HCT116 (cell line): ENCODE results near the gene OR6N2. TPM values are rescaled to one million over a fixed set of nuclear protein-coding genes. Genes with fewer than 3 reads are reported as not detected.

Experiments
- ATAC-seq: fragments of 200-7000 bp; cut with Tn5 transposase; 2 replicates; pipeline ENCODE4 v1.9.1; 2020; ENCODE audit warnings: mild to moderate bottlenecking, moderate library complexity
- BruUV-seq: library from RNA; stranded (reverse); fragments of 400-500 nt; replicated peaks from 2 replicates; lab custom pipeline; 2021; lab: Mats Ljungman, UMichigan
- CTCF ChIA-PET: fragments of 300-600 bp; sonication (Branson Sonifier 250); formaldehyde crosslinking; loops from one replicate; lab custom pipeline; 2021; ENCODE audit warnings: antibody characterized with exemption; lab: Charles Lee
- POLR2A ChIA-PET: fragments of 300-600, 350-600 bp; sonication (Branson Sonifier 250); formaldehyde crosslinking; loops from one replicate; lab custom pipeline; 2021; ENCODE audit warnings: antibody characterized with exemption; lab: Charles Lee
- RAD21 ChIA-PET, 2 experiments: fragments of 300-600 bp; sonication (Branson Sonifier 250); formaldehyde crosslinking; loops; one replicate each; lab custom pipeline; 2023; ENCODE audit warnings: low total read pairs in 2 of 2; ENCODE audit not compliant: uncharacterized antibody in 2 of 2, unreplicated experiment in 2 of 2, low non-redundant PET in 1 of 2; lab: Charles Lee
- DNase-seq: peaks from one replicate; pipeline ENCODE4 v3.0.0-alpha.2; 2010; ENCODE audit warnings: low read depth, low spot score
- H2AFZ ChIP-seq: fragments of 200-600 bp; shearing (Covaris generic), sonication (generic); 2 replicates; pipeline ENCODE4 v1.6.1; 2017; ENCODE audit warnings: low read depth, mixed run types, mixed read lengths, antibody characterized with exemption, low read length; ENCODE audit not compliant: poor library complexity, severe bottlenecking
- H3K27ac ChIP-seq: 2 replicates; pipeline ENCODE4 v1.5.1; 2012; ENCODE audit warnings: low read depth, low read length
- H3K27me3 ChIP-seq: fragments of 200-600 bp; sonication (generic); 2 replicates; pipeline ENCODE4 v1.6.1; 2016; ENCODE audit warnings: mixed run types, low read length, mixed read lengths; ENCODE audit not compliant: insufficient read depth
- H3K36me3 ChIP-seq, 2 experiments: fragments of 200-500 bp in 1 of 2; fragments of 200-600 bp in 1 of 2; sonication (Bioruptor generic) in 1 of 2; sonication (generic) in 1 of 2; 2 replicates each; pipeline versions ENCODE4 v1.5.1 to v1.6.1; 2014 to 2016; ENCODE audit warnings: low read length in 2 of 2, inconsistent platforms in 1 of 2, mixed read lengths in 1 of 2, mixed run types in 1 of 2; ENCODE audit not compliant: insufficient read depth in 2 of 2, control insufficient read depth in 1 of 2
- H3K4me1 ChIP-seq, 2 experiments: fragments of 200-600 bp in 1 of 2; sonication (generic) in 1 of 2; 2 replicates each; pipeline versions ENCODE4 v1.5.1 to v1.6.1; 2012 to 2017; ENCODE audit warnings: low read length in 2 of 2, inconsistent platforms in 1 of 2, mild to moderate bottlenecking in 1 of 2, mixed read lengths in 1 of 2, mixed run types in 1 of 2, moderate library complexity in 1 of 2; ENCODE audit not compliant: insufficient read depth in 2 of 2, control insufficient read depth in 1 of 2
- H3K4me2 ChIP-seq: fragments of 200-600 bp; sonication (generic); 2 replicates; pipeline ENCODE4 v1.6.1; 2017; ENCODE audit warnings: mixed run types, low read length, mixed read lengths
- H3K4me3 ChIP-seq, 2 experiments: fragments of 200-600 bp in 1 of 2; sonication (generic) in 1 of 2; replicated peaks in 1 of 2; 2 replicates each; pipeline ENCODE4 v1.5.1; 2011 to 2016; ENCODE audit warnings: low read length in 2 of 2, control low read depth in 1 of 2, low read depth in 1 of 2, mild to moderate bottlenecking in 1 of 2, mixed read lengths in 1 of 2, mixed run types in 1 of 2
- H3K79me2 ChIP-seq: fragments of 200-600 bp; sonication (generic); 2 replicates; pipeline ENCODE4 v1.6.1; 2017; ENCODE audit warnings: mild to moderate bottlenecking, mixed run types, low read length, moderate library complexity, mixed read lengths; ENCODE audit not compliant: insufficient read depth
- H3K9ac ChIP-seq: fragments of 200-600 bp; sonication (generic); 2 replicates; pipeline ENCODE4 v1.6.1; 2016; ENCODE audit warnings: low read length, mixed read lengths
- H3K9me2 ChIP-seq: fragments of 200-600 bp; sonication (generic), shearing (Covaris generic); 2 replicates; pipeline ENCODE4 v1.6.1; 2017; ENCODE audit warnings: mixed run types, mild to moderate bottlenecking, moderate library complexity; ENCODE audit not compliant: insufficient read depth
- H3K9me3 ChIP-seq, 2 experiments: fragments of 200-500 bp in 1 of 2; fragments of 200-600 bp in 1 of 2; sonication (Bioruptor generic) in 1 of 2; sonication (generic) in 1 of 2; 2 replicates each; pipeline ENCODE4 v1.6.1; 2014 to 2017; ENCODE audit warnings: low read length in 2 of 2, mixed read lengths in 2 of 2, inconsistent platforms in 1 of 2, low read depth in 1 of 2, mild to moderate bottlenecking in 1 of 2, mixed run types in 1 of 2, moderate library complexity in 1 of 2; ENCODE audit not compliant: control insufficient read depth in 1 of 2, insufficient read depth in 1 of 2
- H4K20me1 ChIP-seq: fragments of 200-600 bp; sonication (generic), shearing (Covaris generic); 2 replicates; pipeline ENCODE4 v1.6.1; 2017; ENCODE audit warnings: mixed run types, mild to moderate bottlenecking, moderate library complexity; ENCODE audit not compliant: insufficient read depth
- EZH2 ChIP-seq: fragments of 200-600 bp; sonication (generic); IDR thresholded peaks from 2 replicates; pipeline ENCODE4 v1.6.1; 2017; ENCODE audit warnings: antibody characterized with exemption, mixed run types
- EZH2phosphoT487 ChIP-seq: fragments of 200-600 bp; IDR thresholded peaks from 2 replicates; pipeline ENCODE4 v1.6.1; 2018; ENCODE audit warnings: antibody characterized with exemption, borderline replicate concordance
- FOSL1 ChIP-seq: IDR thresholded peaks from 2 replicates; pipeline ENCODE4 v1.6.1; 2012; ENCODE audit warnings: low read depth
- JUND ChIP-seq: IDR thresholded peaks from 2 replicates; pipeline ENCODE4 v1.6.1; 2012
- POLR2A ChIP-seq: IDR thresholded peaks from 2 replicates; pipeline ENCODE4 v1.7.0; 2011; ENCODE audit warnings: borderline replicate concordance; ENCODE audit not compliant: insufficient read depth, insufficient read length; ENCODE audit errors: extremely low read depth
- RAD21 ChIP-seq: IDR thresholded peaks from 2 replicates; pipeline ENCODE4 v1.6.1; 2012; ENCODE audit warnings: low read depth, mild to moderate bottlenecking
- SIN3A ChIP-seq: IDR thresholded peaks from 2 replicates; pipeline ENCODE4 v1.6.1; 2012; ENCODE audit warnings: low read depth
- YY1 ChIP-seq: IDR thresholded peaks from 2 replicates; pipeline ENCODE4 v1.6.1; 2011; ENCODE audit warnings: low read length, low read depth, moderate library complexity, mild to moderate bottlenecking; ENCODE audit not compliant: insufficient replicate concordance; ENCODE audit errors: extremely low read depth
- ZFX ChIP-seq: fragments of 450-650 bp; IDR thresholded peaks from 2 replicates; pipeline ENCODE4 v1.6.1; 2017
- ZNF274 ChIP-seq: fragments of 200-500 bp; sonication (Bioruptor generic); IDR thresholded peaks from 2 replicates; pipeline ENCODE4 v1.6.1; 2014; ENCODE audit warnings: mild to moderate bottlenecking, low read depth, low read length, inconsistent platforms
- intact Hi-C: fragments of 100-400 bp; cut with micrococcal nuclease; formaldehyde crosslinking; loops from 2 replicates; pipeline ENCODE4 v1.10.0; 2022
- total RNA-seq: library from RNA; stranded (reverse); gene quantifications from one replicate; pipeline ENCODE4 v1.2.1, GENCODE V29; 2021; ENCODE audit not compliant: unreplicated experiment
- TF ChIP-seq, protein P1 (sequence below), 3 experiments: fragments of 200-600 bp in 1 of 3; sonication (generic) in 1 of 3; IDR thresholded peaks in 2 of 3; conservative IDR thresholded peaks in 1 of 3; 2 replicates each; pipeline ENCODE4 v1.5.1; 2012 to 2017; ENCODE audit warnings: low read depth in 2 of 3, low read length in 2 of 3, antibody characterized with exemption in 1 of 3, borderline replicate concordance in 1 of 3, control low read depth in 1 of 3, mild to moderate bottlenecking in 1 of 3, mixed read lengths in 1 of 3, mixed run types in 1 of 3, moderate library complexity in 1 of 3; ENCODE audit not compliant: insufficient read depth in 1 of 3
- TF ChIP-seq, protein P2 (sequence below): IDR thresholded peaks from 2 replicates; pipeline ENCODE4 v1.6.1; 2012; ENCODE audit warnings: low read depth
- TF ChIP-seq, protein P3 (sequence below): IDR thresholded peaks from 2 replicates; pipeline ENCODE4 v1.6.1; 2011; ENCODE audit warnings: mild to moderate bottlenecking, low read length, moderate library complexity; ENCODE audit not compliant: insufficient replicate concordance; ENCODE audit errors: extremely low read depth
- TF ChIP-seq, protein P4 (sequence below): IDR thresholded peaks from 2 replicates; pipeline ENCODE4 v1.6.1; 2012

OR6N2 gene
- total RNA-seq, 1 experiment from 2014 or later = not detected

DNA sequence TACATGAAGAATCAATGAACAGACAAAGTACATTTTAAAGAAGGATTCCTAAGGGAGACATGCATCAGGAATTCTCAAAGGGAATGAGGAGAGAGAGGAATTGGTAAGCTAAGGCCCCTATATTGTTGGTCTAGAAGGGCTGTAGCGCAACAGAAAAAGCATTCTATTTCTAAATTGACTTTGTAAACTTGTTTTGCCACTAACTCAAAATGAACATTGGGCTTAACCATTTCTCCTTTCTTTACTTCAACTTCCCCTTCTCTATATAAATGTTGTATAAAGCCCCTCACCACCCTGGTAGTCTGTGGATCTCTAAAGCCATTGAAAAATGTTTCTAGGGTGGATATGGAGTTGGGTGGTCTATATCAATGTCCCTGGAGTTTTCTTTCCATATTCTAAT is 20.4 kb upstream of the OR6N2 start (continued):
- TF ChIP-seq, protein P1, sequence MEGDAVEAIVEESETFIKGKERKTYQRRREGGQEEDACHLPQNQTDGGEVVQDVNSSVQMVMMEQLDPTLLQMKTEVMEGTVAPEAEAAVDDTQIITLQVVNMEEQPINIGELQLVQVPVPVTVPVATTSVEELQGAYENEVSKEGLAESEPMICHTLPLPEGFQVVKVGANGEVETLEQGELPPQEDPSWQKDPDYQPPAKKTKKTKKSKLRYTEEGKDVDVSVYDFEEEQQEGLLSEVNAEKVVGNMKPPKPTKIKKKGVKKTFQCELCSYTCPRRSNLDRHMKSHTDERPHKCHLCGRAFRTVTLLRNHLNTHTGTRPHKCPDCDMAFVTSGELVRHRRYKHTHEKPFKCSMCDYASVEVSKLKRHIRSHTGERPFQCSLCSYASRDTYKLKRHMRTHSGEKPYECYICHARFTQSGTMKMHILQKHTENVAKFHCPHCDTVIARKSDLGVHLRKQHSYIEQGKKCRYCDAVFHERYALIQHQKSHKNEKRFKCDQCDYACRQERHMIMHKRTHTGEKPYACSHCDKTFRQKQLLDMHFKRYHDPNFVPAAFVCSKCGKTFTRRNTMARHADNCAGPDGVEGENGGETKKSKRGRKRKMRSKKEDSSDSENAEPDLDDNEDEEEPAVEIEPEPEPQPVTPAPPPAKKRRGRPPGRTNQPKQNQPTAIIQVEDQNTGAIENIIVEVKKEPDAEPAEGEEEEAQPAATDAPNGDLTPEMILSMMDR (IDR thresholded peaks at IDR 0.05 in 2 of 3, conservative IDR thresholded peaks at IDR 0.05 in 1 of 3; ENCODE audit: borderline replicate concordance in 1 of 3, insufficient read depth in 1 of 3, low read depth in 2 of 3, low read length in 2 of 3) = no peak
- TF ChIP-seq JUND = no peak
- no peak for TF ChIP-seq POLR2A
- no peak for TF ChIP-seq FOSL1
- no peak for TF ChIP-seq RAD21

DNA sequence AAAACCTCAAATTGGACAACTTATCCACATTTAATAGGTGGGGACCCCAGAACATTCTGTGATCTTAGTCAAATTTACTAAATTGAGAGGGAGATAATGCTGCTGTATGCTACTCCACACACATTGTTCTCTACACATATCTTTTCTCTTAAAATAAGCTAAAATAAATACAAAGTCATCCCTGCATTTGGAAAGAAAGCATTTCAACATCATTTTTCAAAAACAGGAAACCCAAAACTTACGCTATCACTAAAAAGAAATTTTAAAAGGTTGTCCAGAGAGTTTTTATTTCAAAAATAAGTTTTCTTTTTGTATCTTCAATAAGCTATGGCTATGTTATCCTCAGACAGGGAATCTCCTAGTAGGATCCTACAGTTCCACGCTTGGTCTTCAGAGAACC is 19.5 kb upstream of the OR6N2 start:
- intact Hi-C loops = no loop called here
- CTCF ChIA-PET = no interaction called here

More for the DNA sequence above, 19.5 kb upstream of the OR6N2 start:
- H4K20me1 ChIP-seq = no peaks in the 10 kb centered on the region
- no peak for ATAC-seq
- H3K9ac ChIP-seq = no peak overlapping the region
- H3K27me3 ChIP-seq = no peaks in the 10 kb centered on the region
- RAD21 ChIA-PET = no interaction called here
- H3K36me3 ChIP-seq = no peaks in the 10 kb centered on the region
- no peak for TF ChIP-seq ZFX
- no peak for TF ChIP-seq ZNF274
- TF ChIP-seq, protein P2, sequence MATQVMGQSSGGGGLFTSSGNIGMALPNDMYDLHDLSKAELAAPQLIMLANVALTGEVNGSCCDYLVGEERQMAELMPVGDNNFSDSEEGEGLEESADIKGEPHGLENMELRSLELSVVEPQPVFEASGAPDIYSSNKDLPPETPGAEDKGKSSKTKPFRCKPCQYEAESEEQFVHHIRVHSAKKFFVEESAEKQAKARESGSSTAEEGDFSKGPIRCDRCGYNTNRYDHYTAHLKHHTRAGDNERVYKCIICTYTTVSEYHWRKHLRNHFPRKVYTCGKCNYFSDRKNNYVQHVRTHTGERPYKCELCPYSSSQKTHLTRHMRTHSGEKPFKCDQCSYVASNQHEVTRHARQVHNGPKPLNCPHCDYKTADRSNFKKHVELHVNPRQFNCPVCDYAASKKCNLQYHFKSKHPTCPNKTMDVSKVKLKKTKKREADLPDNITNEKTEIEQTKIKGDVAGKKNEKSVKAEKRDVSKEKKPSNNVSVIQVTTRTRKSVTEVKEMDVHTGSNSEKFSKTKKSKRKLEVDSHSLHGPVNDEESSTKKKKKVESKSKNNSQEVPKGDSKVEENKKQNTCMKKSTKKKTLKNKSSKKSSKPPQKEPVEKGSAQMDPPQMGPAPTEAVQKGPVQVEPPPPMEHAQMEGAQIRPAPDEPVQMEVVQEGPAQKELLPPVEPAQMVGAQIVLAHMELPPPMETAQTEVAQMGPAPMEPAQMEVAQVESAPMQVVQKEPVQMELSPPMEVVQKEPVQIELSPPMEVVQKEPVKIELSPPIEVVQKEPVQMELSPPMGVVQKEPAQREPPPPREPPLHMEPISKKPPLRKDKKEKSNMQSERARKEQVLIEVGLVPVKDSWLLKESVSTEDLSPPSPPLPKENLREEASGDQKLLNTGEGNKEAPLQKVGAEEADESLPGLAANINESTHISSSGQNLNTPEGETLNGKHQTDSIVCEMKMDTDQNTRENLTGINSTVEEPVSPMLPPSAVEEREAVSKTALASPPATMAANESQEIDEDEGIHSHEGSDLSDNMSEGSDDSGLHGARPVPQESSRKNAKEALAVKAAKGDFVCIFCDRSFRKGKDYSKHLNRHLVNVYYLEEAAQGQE = no peak
- no peak for TF ChIP-seq SIN3A
- TF ChIP-seq EZH2phosphoT487 = no peak
- TF ChIP-seq, protein P1 (IDR thresholded peaks at IDR 0.05 in 2 of 3, conservative IDR thresholded peaks at IDR 0.05 in 1 of 3; ENCODE audit: borderline replicate concordance in 1 of 3, insufficient read depth in 1 of 3, low read depth in 2 of 3, low read length in 2 of 3) = no peak
- no peak for TF ChIP-seq EZH2
- TF ChIP-seq, protein P3, sequence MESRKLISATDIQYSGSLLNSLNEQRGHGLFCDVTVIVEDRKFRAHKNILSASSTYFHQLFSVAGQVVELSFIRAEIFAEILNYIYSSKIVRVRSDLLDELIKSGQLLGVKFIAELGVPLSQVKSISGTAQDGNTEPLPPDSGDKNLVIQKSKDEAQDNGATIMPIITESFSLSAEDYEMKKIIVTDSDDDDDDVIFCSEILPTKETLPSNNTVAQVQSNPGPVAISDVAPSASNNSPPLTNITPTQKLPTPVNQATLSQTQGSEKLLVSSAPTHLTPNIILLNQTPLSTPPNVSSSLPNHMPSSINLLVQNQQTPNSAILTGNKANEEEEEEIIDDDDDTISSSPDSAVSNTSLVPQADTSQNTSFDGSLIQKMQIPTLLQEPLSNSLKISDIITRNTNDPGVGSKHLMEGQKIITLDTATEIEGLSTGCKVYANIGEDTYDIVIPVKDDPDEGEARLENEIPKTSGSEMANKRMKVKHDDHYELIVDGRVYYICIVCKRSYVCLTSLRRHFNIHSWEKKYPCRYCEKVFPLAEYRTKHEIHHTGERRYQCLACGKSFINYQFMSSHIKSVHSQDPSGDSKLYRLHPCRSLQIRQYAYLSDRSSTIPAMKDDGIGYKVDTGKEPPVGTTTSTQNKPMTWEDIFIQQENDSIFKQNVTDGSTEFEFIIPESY = no peak
- TF ChIP-seq YY1 = no peak
- TF ChIP-seq FOSL1 = no peak
- TF ChIP-seq, protein P4, sequence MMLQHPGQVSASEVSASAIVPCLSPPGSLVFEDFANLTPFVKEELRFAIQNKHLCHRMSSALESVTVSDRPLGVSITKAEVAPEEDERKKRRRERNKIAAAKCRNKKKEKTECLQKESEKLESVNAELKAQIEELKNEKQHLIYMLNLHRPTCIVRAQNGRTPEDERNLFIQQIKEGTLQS = no peak
- TF ChIP-seq, all 23 proteins: peak for 0
- no peak overlapping the region for H3K4me3 ChIP-seq
- POLR2A ChIA-PET = no interaction called here
- H3K79me2 ChIP-seq = no peaks in the 10 kb centered on the region
- no TSS peak for BruUV-seq
- no peaks in the 10 kb centered on the region for H3K4me1 ChIP-seq
- H3K9me2 ChIP-seq = no peaks in the 10 kb centered on the region
- H3K9me3 ChIP-seq = no peaks in the 10 kb centered on the region; a peak in 1 of 4 replicates
- H3K27ac ChIP-seq = no peak overlapping the region
- DNase-seq = no peak
- no peak overlapping the region for H3K4me2 ChIP-seq
- no peak overlapping the region for H2AFZ ChIP-seq
